GM12864 (cell line): Measurements from ENCODE around the gene USP44.

Experiments used
- DNase-seq: peaks from one replicate; pipeline ENCODE4 v3.0.0-alpha.2; 2011; ENCODE audit warnings: low read depth
- H3K4me3 ChIP-seq: 2 replicates; pipeline ENCODE4 v1.5.1; 2011; ENCODE audit warnings: mild to moderate bottlenecking, low read depth, low read length, control low read depth
- TF ChIP-seq, protein P1 (sequence below): IDR thresholded peaks from 2 replicates; pipeline ENCODE4 v1.5.1; 2011; ENCODE audit warnings: low read depth, mild to moderate bottlenecking, moderate library complexity, low read length, control low read depth, inconsistent platforms; ENCODE audit errors: missing control alignments

The USP44 gene

DNA sequence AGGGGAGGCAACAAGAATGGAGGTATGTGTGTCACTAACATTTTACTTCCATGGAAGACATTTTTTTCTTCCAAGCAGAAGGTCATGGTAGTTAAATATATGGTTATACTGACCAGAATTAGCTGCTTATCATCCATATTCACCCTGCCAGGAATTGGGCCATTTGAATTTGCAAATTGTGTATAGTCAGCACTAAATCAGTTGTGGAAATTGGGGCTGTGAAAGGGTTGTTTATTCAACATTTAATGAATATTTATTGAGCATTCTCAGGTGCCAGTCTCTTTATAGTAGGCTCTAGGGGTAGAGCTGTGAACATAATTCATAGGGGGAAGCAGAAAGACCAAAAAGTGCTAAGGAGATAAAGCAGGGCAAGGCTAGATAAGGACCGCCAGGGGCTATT, 39.3 kb downstream of the USP44 start:
- no peak for DNase-seq
- TF ChIP-seq, protein P1, sequence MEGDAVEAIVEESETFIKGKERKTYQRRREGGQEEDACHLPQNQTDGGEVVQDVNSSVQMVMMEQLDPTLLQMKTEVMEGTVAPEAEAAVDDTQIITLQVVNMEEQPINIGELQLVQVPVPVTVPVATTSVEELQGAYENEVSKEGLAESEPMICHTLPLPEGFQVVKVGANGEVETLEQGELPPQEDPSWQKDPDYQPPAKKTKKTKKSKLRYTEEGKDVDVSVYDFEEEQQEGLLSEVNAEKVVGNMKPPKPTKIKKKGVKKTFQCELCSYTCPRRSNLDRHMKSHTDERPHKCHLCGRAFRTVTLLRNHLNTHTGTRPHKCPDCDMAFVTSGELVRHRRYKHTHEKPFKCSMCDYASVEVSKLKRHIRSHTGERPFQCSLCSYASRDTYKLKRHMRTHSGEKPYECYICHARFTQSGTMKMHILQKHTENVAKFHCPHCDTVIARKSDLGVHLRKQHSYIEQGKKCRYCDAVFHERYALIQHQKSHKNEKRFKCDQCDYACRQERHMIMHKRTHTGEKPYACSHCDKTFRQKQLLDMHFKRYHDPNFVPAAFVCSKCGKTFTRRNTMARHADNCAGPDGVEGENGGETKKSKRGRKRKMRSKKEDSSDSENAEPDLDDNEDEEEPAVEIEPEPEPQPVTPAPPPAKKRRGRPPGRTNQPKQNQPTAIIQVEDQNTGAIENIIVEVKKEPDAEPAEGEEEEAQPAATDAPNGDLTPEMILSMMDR, result no peak

DNA sequence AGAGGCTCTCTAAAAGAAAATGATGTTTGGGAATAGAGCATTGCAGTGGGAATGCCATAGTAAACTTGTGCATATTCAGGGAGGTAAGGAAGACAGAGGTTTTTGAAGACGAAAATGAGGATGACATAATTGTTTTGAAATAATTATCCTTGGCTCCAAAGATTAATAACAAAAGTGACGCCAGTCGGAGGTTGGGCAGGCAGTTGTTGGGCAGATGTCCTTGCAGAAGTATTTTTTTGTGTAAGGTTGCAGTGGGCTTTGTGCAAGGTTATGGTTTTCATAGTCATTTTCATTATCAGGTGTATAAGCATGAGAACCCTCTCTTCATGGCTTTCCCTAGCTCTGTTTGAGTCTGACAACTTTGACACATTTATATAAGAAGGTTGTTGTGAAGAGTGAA, 42.0 kb downstream of the USP44 start:
- TF ChIP-seq, protein P1, result no peak
- no peak for DNase-seq
- H3K4me3 ChIP-seq, result no peak overlapping the region

More for the DNA sequence above, 39.3 kb downstream of the USP44 start:
- no peak overlapping the region for H3K4me3 ChIP-seq

DNA sequence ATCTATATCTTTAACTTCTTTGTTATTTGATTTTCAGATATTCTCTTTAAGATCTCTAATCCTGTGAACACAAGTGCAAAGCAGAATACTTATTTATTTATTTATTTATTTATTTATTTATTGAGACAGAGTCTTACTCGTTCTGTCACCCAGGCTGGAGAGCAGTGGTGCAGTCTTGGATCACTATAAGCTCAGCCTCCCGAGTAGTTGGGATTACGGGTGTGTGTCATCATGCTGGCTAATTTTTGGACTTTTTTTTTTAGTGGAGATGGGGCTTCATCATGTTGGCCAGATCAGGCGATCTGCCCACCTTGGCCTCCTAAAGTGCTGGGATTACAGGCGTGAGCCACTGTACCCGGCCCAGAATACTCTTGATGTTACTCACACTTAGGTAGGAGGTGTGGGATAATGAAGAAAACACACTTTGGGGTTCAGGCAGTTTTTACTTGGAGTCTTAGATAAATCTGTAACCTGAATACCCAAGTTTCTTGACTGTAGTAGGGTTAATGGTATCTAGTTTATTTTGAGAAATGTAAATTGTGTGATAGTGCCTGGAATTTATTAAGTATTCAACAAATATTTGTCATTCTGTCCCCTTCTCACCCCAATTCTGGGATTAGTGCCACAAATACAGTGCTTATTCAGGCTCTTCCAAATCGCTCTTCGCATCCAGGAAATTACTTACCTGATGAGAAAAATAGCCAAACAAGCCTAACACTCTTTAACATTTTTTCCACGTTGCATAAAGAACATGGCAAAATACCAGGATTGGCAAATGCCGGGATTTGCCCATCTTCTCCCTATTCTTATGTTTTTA, 44.4 kb downstream of the USP44 start:
- H3K4me3 ChIP-seq, result no peak overlapping the region
- TF ChIP-seq, protein P1, result no peak
- no peak for DNase-seq

DNA sequence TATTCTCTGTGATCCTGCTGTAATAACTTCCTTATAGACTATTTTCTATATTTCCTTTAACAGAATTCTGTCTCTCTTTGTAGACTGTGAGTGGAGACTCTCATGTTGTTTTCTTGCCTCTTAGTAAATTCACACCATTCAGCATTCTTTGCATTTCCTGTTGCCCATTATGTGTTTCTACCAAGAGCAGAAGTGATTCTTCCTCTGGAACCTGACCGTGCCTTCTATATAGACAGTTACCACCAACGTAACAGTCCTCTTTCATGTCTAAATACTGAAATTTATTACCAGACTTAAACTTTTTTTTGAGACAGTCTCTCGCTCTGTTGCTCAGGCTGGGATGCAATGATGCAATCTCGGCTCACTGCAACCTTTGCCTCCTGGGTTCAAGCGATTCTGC, 46.2 kb downstream of the USP44 start:
- TF ChIP-seq, protein P1, result no peak
- no peak overlapping the region for H3K4me3 ChIP-seq
- no peak for DNase-seq

- H3K4me3 ChIP-seq, result no peak overlapping the region
- DNase-seq, result no peak
- TF ChIP-seq, protein P1, result no peak
Measured at GRCh38 chr12:95504140-95504539, 47.1 kb downstream of the USP44 start.

- no peak overlapping the region for H3K4me3 ChIP-seq
- TF ChIP-seq, protein P1, result no peak
- no peak for DNase-seq
Measured at GRCh38 chr12:95499772-95500171, 51.5 kb downstream of the USP44 start.

DNA sequence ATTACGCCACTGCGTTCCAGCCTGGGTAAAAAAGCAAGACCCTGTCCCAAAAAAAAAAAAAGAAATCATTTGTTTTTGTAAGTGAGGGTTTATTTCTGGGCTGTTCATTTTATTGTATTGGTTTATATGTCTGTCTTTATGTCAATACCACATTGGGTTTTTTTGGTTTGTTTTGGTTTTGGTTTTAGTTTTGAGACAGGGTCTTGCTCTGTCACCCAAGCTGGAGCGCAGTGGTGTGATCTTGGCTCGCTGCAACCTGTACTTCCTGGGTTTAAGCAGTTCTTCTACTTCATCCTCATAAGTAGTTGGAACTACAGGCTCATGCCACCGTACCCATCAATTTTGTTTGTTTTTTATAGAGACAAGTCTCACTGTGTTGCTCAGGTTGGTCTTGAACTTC, 52.3 kb downstream of the USP44 start:
- no peak overlapping the region for H3K4me3 ChIP-seq
- DNase-seq, result no peak
- TF ChIP-seq, protein P1, result no peak
